HG02970 (cell line): ENCODE results near the gene LTA4H.

Experiments used
- ATAC-seq: cut with Tn5 transposase; IDR thresholded peaks from one replicate; pipeline ENCODE4 v1.9.1; 2021; ENCODE audit warnings: mild to moderate bottlenecking, moderate library complexity, moderate number of reproducible peaks; ENCODE audit not compliant: unreplicated experiment, low FRiP score

Gene LTA4H

GRCh38 chr12:96060041-96060440 is 24.7 kb upstream of the LTA4H start:
- no peak for ATAC-seq

DNA sequence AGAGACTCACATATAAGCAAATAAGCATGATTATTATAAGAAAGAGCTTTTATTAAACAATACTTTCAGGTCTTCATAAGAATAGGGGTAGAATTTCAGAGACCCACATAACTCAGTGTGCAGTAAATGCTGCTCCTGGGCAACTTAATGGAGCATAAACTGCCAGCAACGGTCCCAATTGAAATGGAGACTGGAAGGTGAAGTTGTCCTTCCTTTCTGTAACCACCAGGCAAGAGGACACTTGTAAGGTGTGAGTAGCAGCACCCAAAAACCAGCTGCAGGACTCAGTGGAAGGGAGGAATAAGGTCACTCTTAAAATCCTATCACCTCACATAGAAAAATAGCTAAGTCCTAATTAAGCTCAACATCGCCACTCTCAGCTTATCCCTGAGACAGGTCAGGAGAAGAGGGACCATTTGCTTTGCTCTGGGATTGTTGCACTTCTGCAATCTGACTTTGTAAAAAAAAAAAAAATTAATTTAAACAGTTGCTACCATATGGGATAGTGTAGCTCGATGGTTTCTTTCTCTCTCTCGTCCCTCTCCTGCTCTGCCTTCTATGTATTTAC is 22.7 kb upstream of the LTA4H start:
- ATAC-seq, result no peak

DNA sequence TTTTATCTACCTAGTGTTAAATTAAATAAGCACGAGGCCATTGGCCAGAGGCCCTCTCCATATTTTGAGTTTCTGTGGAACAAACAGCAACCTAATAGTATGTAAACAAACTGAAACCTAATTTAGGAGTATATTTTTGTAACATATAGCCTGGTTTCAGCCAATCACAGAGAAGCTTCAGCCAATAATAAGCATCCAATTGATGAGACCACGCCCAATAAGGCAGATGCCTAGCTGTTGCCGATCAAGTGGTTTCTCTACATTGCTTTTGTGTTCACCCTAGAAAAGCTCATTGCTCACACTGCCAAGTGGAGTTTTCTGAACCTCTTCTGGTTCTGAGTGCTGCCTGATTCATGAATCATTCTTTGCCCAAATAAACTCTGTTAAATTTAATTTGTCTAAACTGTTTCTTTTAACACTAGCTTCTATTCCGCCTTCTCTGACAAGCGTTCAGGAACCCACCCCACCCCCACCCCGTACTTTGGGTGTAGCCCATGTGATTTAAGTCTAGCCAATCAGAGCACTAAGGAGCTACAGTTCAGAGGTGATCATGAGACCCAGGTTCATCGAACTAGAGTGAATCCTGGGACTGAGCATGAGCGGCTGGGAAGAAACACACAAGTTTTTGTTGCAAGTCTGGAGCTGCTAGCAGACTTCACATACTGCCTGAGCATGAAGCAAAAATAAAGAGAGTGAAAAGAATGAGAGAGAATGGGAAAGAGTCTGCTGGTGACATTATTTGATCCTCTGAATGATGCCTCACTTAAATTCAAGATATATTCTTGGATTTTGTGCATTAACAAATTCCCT is 21.5 kb upstream of the LTA4H start:
- no peak for ATAC-seq

GRCh38 chr12:96054244-96054610 is 18.8 kb upstream of the LTA4H start:
- no peak for ATAC-seq

DNA sequence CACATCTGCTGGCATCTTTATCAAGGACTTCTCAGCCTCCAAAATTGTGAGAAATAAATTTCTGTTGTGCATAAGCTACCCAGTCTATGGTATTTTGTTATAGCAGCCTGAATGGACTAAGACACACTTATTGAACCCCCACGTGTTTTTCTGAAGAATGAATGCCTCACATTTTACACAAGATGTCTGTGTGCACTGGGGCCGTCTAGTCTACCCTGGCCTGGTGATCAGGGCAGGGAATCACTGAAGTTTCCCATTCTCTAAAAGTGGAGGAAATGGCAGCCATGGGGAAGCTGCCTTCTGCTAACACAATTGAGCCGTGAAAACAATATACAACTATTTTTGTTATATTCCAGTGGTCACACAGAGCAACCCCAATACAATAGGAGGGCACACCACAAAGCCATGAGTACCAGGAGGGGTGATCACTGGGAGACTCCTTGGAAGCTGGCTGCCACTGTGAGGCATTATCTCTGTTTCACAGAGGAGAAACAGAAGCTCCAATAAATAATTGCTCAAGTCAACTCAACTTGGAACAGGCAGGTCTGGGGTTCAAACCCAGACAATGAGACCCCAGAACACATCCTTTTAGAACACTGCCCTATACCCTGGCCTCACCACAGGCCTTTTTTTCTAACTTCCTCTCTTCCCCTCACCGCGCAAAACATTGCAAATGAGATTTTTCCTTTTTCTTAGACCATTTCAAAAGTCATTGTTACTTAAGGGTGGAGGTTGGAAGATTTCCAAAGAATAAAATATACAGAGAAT is 18.3 kb upstream of the LTA4H start:
- no peak for ATAC-seq

DNA sequence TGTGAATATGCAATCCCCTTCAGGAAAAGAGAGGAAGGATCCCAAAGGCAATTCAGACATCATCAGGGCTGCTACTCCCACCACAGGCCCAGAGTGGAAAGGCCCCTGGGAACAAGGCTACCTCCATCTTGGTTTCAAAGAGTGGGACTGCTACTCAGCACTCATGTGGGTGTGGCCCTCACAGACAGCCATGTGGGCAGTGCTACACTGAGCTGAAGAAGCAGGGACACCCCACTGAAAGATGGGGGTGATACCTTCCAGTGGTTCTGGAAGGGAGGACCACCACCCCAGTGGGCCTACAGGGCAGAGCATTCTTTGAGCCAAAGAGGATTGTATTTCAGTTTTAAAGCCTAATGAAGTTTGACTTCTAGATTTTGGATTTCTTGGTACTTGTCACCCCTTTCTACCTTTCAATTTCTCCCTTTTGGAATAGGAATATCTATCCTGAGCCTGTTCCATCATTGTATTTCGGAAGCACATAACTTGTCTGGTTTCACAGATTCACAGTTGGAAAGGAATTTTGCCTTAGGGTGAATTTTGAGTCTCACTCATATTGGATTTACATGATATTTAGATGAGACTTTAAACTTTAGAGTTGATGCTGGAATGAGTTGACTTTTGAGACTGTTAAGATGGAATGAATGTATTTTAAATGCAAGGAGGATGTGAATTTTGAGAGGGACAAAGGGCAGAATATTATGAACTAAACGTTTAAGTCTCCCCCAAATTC is 16.5 kb upstream of the LTA4H start:
- no peak for ATAC-seq

DNA sequence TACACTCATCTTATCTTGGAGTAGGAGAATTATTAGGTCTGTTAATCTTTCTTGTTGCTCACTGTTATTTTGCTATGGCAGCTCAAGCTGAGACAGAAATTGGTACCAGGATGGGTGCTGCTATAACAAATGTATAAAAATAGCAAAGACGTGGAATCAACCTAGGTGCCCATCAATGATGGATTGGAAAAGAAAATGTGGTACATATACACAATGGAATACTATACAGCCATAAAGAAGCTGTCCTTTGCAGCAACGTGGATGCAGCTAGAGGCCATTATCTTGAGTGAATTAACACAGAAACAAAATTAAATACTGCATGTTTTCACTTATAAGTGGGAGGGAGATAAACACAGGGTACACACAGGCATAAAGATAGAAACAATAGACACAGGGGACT is 14.8 kb upstream of the LTA4H start:
- ATAC-seq, result no peak

- ATAC-seq, result no peak
These were observed 13.7 kb upstream of the LTA4H start for GRCh38 chr12:96049101-96049500.

- no peak for ATAC-seq
These were observed 13.1 kb upstream of the LTA4H start for GRCh38 chr12:96048393-96048969.

DNA sequence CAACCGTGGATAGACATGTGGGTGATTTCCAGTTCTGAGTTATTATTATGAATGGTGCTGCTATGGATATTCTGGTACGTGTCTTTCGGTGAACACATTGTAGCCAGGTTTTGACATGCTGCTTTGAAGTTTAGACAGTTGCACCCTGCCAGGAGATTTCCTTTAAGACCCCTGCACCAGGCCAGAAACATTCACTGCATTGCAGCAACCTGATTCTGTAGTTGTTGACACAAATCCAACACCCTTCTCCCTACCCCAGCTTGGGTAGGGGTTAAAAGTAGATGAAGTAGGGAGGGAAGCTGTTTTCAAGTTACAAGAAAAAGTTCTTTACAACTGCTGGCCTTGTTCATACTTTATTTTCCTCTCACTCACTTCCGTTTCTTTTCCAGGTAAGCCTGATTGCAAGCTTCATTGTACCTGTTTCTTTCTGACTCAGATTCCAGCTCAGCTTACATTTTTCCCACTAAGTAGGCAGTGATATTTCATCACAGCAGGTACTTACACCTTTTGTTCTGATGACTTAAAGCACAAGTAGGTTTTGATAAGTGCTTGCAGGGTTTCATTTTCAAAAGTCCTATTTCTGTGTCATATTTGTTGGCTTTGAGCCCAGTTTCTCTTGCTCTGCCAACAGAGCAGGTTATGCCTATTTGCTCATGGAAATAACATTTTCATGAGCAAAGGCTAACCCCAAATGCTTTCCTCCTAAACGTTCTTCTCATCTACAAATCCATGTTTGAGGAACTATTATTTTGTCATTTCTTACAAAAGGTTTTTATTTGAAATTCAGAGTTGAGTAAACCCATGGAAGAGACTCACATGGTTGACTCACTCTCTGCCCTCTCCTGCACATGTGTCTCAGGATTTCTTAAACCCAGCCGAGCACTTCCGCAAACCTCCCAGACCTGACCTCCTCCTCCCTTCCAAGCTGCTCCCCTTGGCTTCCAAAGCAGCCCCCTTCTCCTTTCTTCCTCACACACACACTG is 12.1 kb upstream of the LTA4H start:
- no peak for ATAC-seq

GRCh38 chr12:96046543-96047228 is 11.3 kb upstream of the LTA4H start:
- ATAC-seq, result no peak

GRCh38 chr12:96045566-96045965 is 10.2 kb upstream of the LTA4H start:
- ATAC-seq, result no peak

- no peak for ATAC-seq
These were observed 9.5 kb upstream of the LTA4H start for GRCh38 chr12:96044943-96045290.

DNA sequence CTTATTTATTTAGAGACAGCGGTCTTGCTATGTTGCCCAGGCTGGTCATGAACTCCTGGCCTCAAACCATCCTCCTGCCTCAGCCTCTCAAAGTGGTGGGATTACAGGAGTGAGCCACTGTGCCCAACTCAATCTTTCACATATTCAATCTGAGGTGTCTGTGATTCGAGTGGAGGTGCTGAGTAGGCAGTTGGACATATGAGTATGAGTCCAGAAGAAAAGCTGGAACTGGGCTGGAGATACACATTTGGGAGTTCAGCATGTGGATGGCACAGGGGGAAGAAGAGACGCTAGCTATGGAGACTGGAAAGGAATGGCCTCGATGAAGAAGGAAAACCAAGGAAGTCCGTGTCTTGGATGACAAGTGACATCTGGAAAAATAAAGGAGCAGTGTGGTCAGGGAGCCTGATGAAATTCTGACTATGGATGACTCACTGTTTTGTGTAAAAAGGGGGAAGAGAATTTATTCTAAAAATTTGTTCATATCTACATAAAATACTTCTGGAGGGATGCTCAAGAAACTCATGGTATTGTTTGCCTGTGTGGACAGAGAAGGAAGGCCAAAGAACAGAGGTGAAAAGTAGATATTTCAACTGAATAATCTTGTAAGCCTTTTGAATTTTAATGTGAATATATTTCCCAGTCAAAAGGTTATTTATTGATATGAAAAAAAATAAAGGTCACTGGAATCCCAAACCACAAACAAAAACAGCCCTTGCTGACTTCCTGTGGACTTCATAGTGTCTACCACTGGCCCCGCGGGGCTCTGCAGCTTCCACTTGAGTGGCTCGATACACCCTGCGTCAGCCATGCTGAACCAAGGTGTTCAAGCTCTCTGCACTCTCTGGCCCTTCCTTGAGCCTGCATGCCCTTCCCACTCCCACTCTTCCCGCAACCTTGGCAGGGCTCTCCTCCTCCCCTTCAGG is 8.9 kb upstream of the LTA4H start:
- no peak for ATAC-seq

DNA sequence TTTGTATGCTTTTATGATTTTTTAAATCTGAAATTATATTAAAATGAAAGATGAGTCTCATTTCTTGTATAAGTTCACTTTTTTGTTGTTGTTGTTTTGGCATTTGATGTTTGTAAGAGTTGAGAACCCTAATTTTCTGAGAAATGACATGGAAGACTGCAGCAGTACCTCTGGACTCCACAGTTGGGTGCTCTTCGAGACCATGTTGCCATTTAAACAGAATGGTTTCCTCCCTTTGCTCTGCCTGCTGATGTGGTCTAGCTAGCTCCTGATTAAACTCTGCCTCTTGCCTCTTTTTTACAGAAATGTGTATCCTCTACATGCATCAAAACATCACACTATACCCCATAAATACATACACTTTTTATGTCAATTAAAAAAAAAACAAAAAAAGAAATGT is 5.8 kb upstream of the LTA4H start:
- no peak for ATAC-seq

GRCh38 chr12:96040305-96041133 is 5.1 kb upstream of the LTA4H start:
- ATAC-seq, result no peak

GRCh38 chr12:96039516-96039915 is 4.1 kb upstream of the LTA4H start:
- no peak for ATAC-seq
